ENCODE results near the gene TBP.

- TF ChIP-seq GATA3 (IDR thresholded peaks at IDR 0.05; ENCODE audit: low read depth, low read length), result peak; percentile 15; the same call in 1 of the 2 replicates
- peak; percentile 57; the same call in 1 of the 2 replicates for TF ChIP-seq GATA2 (IDR thresholded peaks at IDR 0.05; ENCODE audit: low read depth, low read length)
These were observed 28.4 kb upstream of the TBP start for GRCh38 chr6:170525795-170526194.

Data from SH-SY5Y (cell line).